ENCODE measurements around the gene PHF12. TPM values are rescaled to one million over a fixed set of nuclear protein-coding genes. Genes with fewer than 3 reads are reported as not detected.

PHF12 gene
- total RNA-seq, 1 experiment from 2014 or later = 35.7 TPM

DNA sequence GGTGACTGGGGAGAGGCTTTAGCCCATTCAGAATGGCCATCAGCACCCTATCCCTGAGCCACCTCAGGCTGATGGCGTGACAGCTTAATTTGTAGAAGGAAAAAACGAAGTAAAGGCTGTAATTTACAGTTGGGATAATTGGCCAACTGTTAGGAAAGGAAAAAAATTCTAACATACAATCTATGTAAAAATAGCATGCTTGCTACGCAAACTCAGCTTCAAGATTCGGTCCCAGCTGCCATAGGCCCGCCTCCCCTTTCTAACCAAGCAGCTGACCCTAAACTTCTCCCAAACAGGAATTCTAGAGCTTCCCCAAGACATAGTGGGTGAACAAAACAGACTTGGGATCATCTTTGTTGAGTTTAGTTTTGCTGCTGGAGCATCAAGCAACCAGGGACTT lies 49.7 kb upstream of the PHF12 start:
- TF ChIP-seq EZH2phosphoT487 (IDR thresholded peaks at IDR 0.05; ENCODE audit: borderline replicate concordance) (no peak), SIN3A (IDR thresholded peaks at IDR 0.05; ENCODE audit: low read depth) (no peak), FOSL1 (IDR thresholded peaks at IDR 0.05; ENCODE audit: low read depth) (no peak), SP1 (IDR thresholded peaks at IDR 0.05; ENCODE audit: low read depth) (no peak), ELF1 (IDR thresholded peaks at IDR 0.05; ENCODE audit: borderline replicate concordance, low read depth) (no peak), CBX3 (IDR thresholded peaks at IDR 0.05; ENCODE audit: low read depth) (no peak), EGR1 (IDR thresholded peaks at IDR 0.05; ENCODE audit: low read depth) (no peak), YY1 (IDR thresholded peaks at IDR 0.05; ENCODE audit: extremely low read depth, insufficient replicate concordance, low read depth, low read length) (no peak), ATF3 (IDR thresholded peaks at IDR 0.05) (no peak), CTCF (IDR thresholded peaks at IDR 0.05 in 2 of 3, conservative IDR thresholded peaks at IDR 0.05 in 1 of 3; ENCODE audit: borderline replicate concordance in 1 of 3, insufficient read depth in 1 of 3, low read depth in 2 of 3, low read length in 2 of 3) (no peak), MAX (IDR thresholded peaks at IDR 0.05) (no peak), CEBPB (IDR thresholded peaks at IDR 0.05; ENCODE audit: low read depth) (no peak), EZH2 (IDR thresholded peaks at IDR 0.05) (no peak)
- TF ChIP-seq, protein P1, sequence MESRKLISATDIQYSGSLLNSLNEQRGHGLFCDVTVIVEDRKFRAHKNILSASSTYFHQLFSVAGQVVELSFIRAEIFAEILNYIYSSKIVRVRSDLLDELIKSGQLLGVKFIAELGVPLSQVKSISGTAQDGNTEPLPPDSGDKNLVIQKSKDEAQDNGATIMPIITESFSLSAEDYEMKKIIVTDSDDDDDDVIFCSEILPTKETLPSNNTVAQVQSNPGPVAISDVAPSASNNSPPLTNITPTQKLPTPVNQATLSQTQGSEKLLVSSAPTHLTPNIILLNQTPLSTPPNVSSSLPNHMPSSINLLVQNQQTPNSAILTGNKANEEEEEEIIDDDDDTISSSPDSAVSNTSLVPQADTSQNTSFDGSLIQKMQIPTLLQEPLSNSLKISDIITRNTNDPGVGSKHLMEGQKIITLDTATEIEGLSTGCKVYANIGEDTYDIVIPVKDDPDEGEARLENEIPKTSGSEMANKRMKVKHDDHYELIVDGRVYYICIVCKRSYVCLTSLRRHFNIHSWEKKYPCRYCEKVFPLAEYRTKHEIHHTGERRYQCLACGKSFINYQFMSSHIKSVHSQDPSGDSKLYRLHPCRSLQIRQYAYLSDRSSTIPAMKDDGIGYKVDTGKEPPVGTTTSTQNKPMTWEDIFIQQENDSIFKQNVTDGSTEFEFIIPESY (IDR thresholded peaks at IDR 0.05; ENCODE audit: extremely low read depth, insufficient replicate concordance, low read length) = no peak
- Histone ChIP-seq H3K4me3 (replicated peaks in 1 of 2; ENCODE audit: low read depth in 1 of 2, low read length in 2 of 2) (no peak overlapping the region), H3K27me3 (ENCODE audit: insufficient read depth, low read length) (peaks cover 47% of the 10 kb centered on the region; the same call in 1 of the 2 replicates), H3K9me3 (ENCODE audit: control insufficient read depth in 1 of 2, insufficient read depth in 1 of 2, low read depth in 1 of 2, low read length in 2 of 2) (no peaks in the 10 kb centered on the region), H3K79me2 (ENCODE audit: insufficient read depth, low read length) (no peaks in the 10 kb centered on the region), H3K4me1 (ENCODE audit: control insufficient read depth in 1 of 2, insufficient read depth in 2 of 2, low read length in 2 of 2) (peaks cover 3 to 4% of the 10 kb centered on the region in 2 experiments; a peak in 1 of 4 replicates), H2AFZ (ENCODE audit: low read depth, low read length, poor library complexity, severe bottlenecking) (no peak overlapping the region), H3K27ac (ENCODE audit: low read depth, low read length) (no peak overlapping the region), H3K9me2 (ENCODE audit: insufficient read depth) (no peaks in the 10 kb centered on the region), H3K36me3 (ENCODE audit: control insufficient read depth in 1 of 2, insufficient read depth in 2 of 2, low read length in 2 of 2) (no peaks in the 10 kb centered on the region), H4K20me1 (ENCODE audit: insufficient read depth) (no peaks in the 10 kb centered on the region), H3K9ac (ENCODE audit: low read length) (no peak overlapping the region), H3K4me2 (ENCODE audit: low read length) (no peak overlapping the region)
- DNase-seq (ENCODE audit: low read depth, low spot score) (no peak), ATAC-seq (no peak)
- ChIA-PET RAD21 (ENCODE audit: low non-redundant PET in 1 of 2, low total read pairs in 2 of 2, uncharacterized antibody in 2 of 2, unreplicated experiment in 2 of 2) (no interaction called here), CTCF (no interaction called here), POLR2A (no interaction called here)
- intact Hi-C loops (cut with micrococcal nuclease) = no loop called here
- BruUV-seq (replicated peaks) = no TSS peak
